Liver (tissue), 9 donors: Measurements from ENCODE around the gene TBC1D16. TPM values are rescaled to one million over a fixed set of nuclear protein-coding genes. Genes with fewer than 3 reads are reported as not detected.

ENCODE experiments used
- DNase-seq: peaks from one replicate; pipeline ENCODE4 v3.0.0-alpha.2; 2017; ENCODE audit warnings: low spot score
- H3K27ac ChIP-seq, 2 donors: one replicate each; pipeline ENCODE4 v1.7.0; 2013; ENCODE audit warnings: inconsistent platforms in 2 of 2, low read length in 2 of 2, control low read depth in 1 of 2, low read depth in 1 of 2, mild to moderate bottlenecking in 1 of 2
- H3K27me3 ChIP-seq, 4 donors: one replicate each; pipeline versions ENCODE4 v1.6.1 to v1.7.0; 2013; ENCODE audit warnings: low read length in 3 of 4, inconsistent platforms in 1 of 4, mild to moderate bottlenecking in 1 of 4, moderate library complexity in 1 of 4; ENCODE audit not compliant: control insufficient read depth in 4 of 4, insufficient read depth in 4 of 4
- H3K36me3 ChIP-seq, 4 donors: one replicate each; pipeline versions ENCODE4 v1.6.1 to v1.7.0; 2013; ENCODE audit warnings: low read length in 3 of 4, mild to moderate bottlenecking in 3 of 4, low read depth in 1 of 4, moderate library complexity in 1 of 4; ENCODE audit not compliant: control insufficient read depth in 4 of 4, insufficient read depth in 3 of 4
- H3K4me1 ChIP-seq, 4 donors: one replicate each; pipeline versions ENCODE4 v1.6.1 to v1.7.0; 2013; ENCODE audit warnings: low read length in 3 of 4, mild to moderate bottlenecking in 3 of 4, moderate library complexity in 1 of 4; ENCODE audit not compliant: control insufficient read depth in 4 of 4, insufficient read depth in 4 of 4
- H3K4me3 ChIP-seq, 3 donors: one replicate each; pipeline versions ENCODE4 v1.6.1 to v1.7.0; 2013; ENCODE audit warnings: low read length in 3 of 3, control low read depth in 1 of 3, low read depth in 1 of 3, mild to moderate bottlenecking in 1 of 3
- H3K9ac ChIP-seq, 2 donors: one replicate each; pipeline ENCODE4 v1.7.0; 2013; ENCODE audit warnings: low read length in 2 of 2, mild to moderate bottlenecking in 2 of 2, moderate library complexity in 2 of 2, control low read depth in 1 of 2, low read depth in 1 of 2
- H3K9me3 ChIP-seq, 4 donors: one replicate each; pipeline versions ENCODE4 v1.6.1 to v1.7.0; 2013; ENCODE audit warnings: low read length in 3 of 4; ENCODE audit not compliant: control insufficient read depth in 4 of 4
- EGR1 ChIP-seq, 2 donors: IDR thresholded peaks; 2 replicates each; pipeline ENCODE4 v1.6.1; 2016 to 2018; ENCODE audit warnings: antibody characterized with exemption in 2 of 2, low read depth in 2 of 2
- FOXA1 ChIP-seq: IDR thresholded peaks from 2 replicates; pipeline ENCODE4 v1.6.1; 2016; ENCODE audit warnings: antibody characterized with exemption
- FOXA2 ChIP-seq: IDR thresholded peaks from 2 replicates; pipeline ENCODE4 v1.6.1; 2016; ENCODE audit warnings: antibody characterized with exemption
- GABPA ChIP-seq, 2 donors: IDR thresholded peaks in 1 of 2; conservative IDR thresholded peaks in 1 of 2; 2 replicates each; pipeline ENCODE4 v1.6.1; 2016; ENCODE audit warnings: antibody characterized with exemption in 2 of 2, mild to moderate bottlenecking in 1 of 2, moderate library complexity in 1 of 2
- HNF4A ChIP-seq, 2 donors: conservative IDR thresholded peaks; 2 replicates each; pipeline ENCODE4 v1.6.1; 2016; ENCODE audit warnings: antibody characterized with exemption in 2 of 2, mild to moderate bottlenecking in 2 of 2
- HNF4G ChIP-seq: IDR thresholded peaks from 2 replicates; pipeline ENCODE4 v1.6.1; 2016; ENCODE audit warnings: antibody characterized with exemption
- JUND ChIP-seq, 2 donors: IDR thresholded peaks; 2 replicates each; pipeline ENCODE4 v1.6.1; 2016; ENCODE audit warnings: antibody characterized with exemption in 2 of 2
- NR2F2 ChIP-seq: IDR thresholded peaks from 2 replicates; pipeline ENCODE4 v1.6.1; 2016; ENCODE audit warnings: antibody characterized with exemption
- RAD21 ChIP-seq, 2 donors: IDR thresholded peaks; 2 replicates each; pipeline ENCODE4 v1.6.1; 2016; ENCODE audit warnings: antibody characterized with exemption in 2 of 2, mild to moderate bottlenecking in 2 of 2
- RXRA ChIP-seq, 2 donors: IDR thresholded peaks; 2 replicates each; pipeline ENCODE4 v1.6.1; 2017 to 2018; ENCODE audit warnings: antibody characterized with exemption in 2 of 2, mild to moderate bottlenecking in 1 of 2
- SP1 ChIP-seq: IDR thresholded peaks from 2 replicates; pipeline ENCODE4 v1.6.1; 2018; ENCODE audit warnings: antibody characterized with exemption, mild to moderate bottlenecking
- TAF1 ChIP-seq: conservative IDR thresholded peaks from 2 replicates; pipeline ENCODE4 v1.6.1; 2016; ENCODE audit warnings: antibody characterized with exemption, mild to moderate bottlenecking
- YY1 ChIP-seq: IDR thresholded peaks from 2 replicates; pipeline ENCODE4 v1.6.1; 2016; ENCODE audit warnings: antibody characterized with exemption, mild to moderate bottlenecking
- WGBS: extraction: QIAGEN DNeasy Blood & Tissue Kit; methylation state at CpG from one replicate; pipeline ENCODE4 v1.1.7; 2013; 5-methylcytosine and 5-hydroxymethylcytosine counted together
- polyA plus RNA-seq, 2 donors: library from polyadenylated mRNA; stranded (reverse) in 1 of 2; unstranded in 1 of 2; fragments of 200-250 nt in 1 of 2; fragments of >200 nt in 1 of 2; fragmentation: Nextera tagmentation in 1 of 2; extraction: Ambion mirVana in 1 of 2; gene quantifications; one replicate each; pipeline versions ENCODE4 v1.2.1 to v1.2.3, GENCODE V29; 2013 to 2015
- total RNA-seq, 2 donors: library from RNA; depleted of rRNA; stranded (reverse); fragments of >200 nt; gene quantifications; one replicate each; pipeline ENCODE4 v1.2.3, GENCODE V29; 2014
- TF ChIP-seq, protein P1 (sequence below): IDR thresholded peaks from 2 replicates; pipeline ENCODE4 v1.6.1; 2016; ENCODE audit warnings: antibody characterized with exemption
- TF ChIP-seq, protein P2 (sequence below): IDR thresholded peaks from 2 replicates; pipeline ENCODE4 v1.6.1; 2016; ENCODE audit warnings: antibody characterized with exemption
- TF ChIP-seq, protein P3 (sequence below): IDR thresholded peaks from 2 replicates; pipeline ENCODE4 v1.6.1; 2016; ENCODE audit warnings: antibody characterized with exemption, mild to moderate bottlenecking
- TF ChIP-seq, protein P4 (sequence below): IDR thresholded peaks from 2 replicates; pipeline ENCODE4 v1.6.1; 2016; ENCODE audit warnings: antibody characterized with exemption
- TF ChIP-seq, protein P5 (sequence below): fragments of 150-350 bp; IDR thresholded peaks from 2 replicates; pipeline ENCODE4 v1.5.1; 2017; ENCODE audit warnings: improper control_type of control experiment, low read depth, low read length; ENCODE audit not compliant: missing input control
- donor health status: healthy.
- donor health status: healthy.
- donor health status: healthy.
- donor health status: healthy.
- donor health status: healthy.

TBC1D16 gene
- total and polyA plus RNA-seq, 4 donors, result 3.4 to 29.5 (median 4.7) TPM

DNA sequence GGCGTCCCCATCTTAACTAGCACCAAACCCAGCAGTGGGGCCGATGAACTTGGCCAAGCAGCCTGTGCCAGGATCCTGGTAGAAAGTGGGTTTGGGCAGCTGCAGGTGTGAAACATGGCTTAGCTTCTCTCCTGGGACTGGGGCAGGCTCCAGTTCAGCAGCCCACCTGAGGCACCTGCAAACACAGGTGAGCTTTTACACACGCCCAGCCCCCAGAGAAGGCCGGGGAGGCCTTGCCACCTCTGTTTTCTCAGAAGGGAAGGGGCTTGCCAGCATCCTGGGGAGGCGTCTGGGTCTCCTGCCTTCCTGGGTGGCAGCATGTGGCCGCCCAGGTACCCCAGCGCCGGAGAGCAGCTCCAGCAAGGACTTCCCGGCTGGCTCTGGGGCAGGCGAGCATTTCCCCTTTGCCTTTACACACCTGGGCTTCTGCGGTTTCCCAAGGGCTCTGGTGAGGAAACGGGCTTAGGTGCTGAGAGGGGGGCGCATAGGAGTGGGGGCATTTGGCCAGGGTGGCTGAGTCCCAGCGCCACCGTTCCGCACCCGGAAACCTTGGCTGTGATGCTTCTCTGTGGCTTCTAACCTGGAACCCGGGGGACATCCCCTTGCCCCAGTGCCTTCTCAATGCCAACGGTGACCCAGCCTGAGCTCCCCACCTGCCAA lies 114.8 kb downstream of the TBC1D16 start:
- TF ChIP-seq FOXA2 (no peak), HNF4G (no peak), RXRA (IDR thresholded peaks at IDR 0.05) (no peak)
- TF ChIP-seq, protein P1, sequence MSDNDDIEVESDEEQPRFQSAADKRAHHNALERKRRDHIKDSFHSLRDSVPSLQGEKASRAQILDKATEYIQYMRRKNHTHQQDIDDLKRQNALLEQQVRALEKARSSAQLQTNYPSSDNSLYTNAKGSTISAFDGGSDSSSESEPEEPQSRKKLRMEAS, result no peak
- Histone ChIP-seq H3K9me3 (no peaks in the 10 kb centered on the region), H3K4me3 (no peak overlapping the region), H3K27me3 (no peaks in the 10 kb centered on the region), H3K4me1 (peaks cover 10 to 17% (median 14%) of the 10 kb centered on the region in 4 donors), H3K36me3 (no peaks in the 10 kb centered on the region), H3K9ac (no peak overlapping the region), H3K27ac (no peak overlapping the region)
- WGBS, result 88% methylated on average over 19 of the region's 19 CpGs
- no peak for DNase-seq

DNA sequence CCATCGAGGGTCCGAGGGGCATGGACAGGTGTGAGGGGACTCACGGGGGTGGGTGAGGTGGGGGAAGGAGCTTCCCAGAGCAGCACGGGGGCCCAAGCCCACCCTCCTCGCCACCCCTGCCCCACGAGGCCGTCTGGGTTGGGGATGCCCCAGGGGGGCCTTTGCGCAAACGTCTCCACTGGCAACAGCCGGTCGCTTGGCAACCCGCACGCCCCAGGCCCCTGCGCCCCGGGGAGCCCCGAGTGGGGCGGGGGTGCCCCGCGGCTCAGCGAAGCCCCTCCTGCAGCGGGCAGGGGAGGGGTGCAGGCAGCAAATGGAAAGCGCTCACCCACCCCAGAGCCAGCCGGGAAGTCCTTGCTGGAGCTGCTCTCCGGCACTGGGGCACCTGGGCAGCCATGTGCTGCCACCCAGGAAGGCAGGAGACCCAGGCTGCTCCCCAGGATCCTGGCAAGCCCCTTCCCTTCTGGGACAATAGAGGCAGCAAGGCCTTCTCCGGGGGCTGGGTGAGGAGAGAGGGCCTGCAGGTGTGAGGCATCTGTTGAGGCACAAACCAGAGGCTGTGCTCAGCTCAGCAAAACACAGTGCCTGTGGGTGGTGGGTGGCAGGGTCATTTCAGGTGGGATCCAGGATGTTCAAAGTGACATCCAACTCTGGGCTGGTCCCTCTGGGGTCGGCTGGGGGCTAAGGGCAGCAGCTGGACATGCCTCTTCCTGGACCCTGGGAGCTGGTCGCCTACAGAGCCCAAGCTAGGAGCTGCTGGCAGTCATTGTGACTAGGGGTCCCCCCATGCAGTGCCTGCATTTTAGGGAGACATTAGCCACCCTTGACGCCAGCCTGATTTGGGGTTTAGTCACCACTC lies 115.6 kb downstream of the TBC1D16 start:
- H3K36me3 ChIP-seq, result no peaks in the 10 kb centered on the region
- no peak overlapping the region for H3K9ac ChIP-seq
- H3K4me1 ChIP-seq, result peaks cover 9 to 15% (median 13%) of the 10 kb centered on the region in 4 donors
- 65% methylated on average over 28 of the region's 28 CpGs for WGBS
- no peak for DNase-seq
- no peaks in the 10 kb centered on the region for H3K9me3 ChIP-seq
- H3K27ac ChIP-seq, result no peak overlapping the region
- peaks cover 0 to 3% (median 0%) of the 10 kb centered on the region in 4 donors for H3K27me3 ChIP-seq
- TF ChIP-seq EGR1 (IDR thresholded peaks at IDR 0.05; ENCODE audit: low read depth in 2 of 2), result no peak
- TF ChIP-seq, protein P2, sequence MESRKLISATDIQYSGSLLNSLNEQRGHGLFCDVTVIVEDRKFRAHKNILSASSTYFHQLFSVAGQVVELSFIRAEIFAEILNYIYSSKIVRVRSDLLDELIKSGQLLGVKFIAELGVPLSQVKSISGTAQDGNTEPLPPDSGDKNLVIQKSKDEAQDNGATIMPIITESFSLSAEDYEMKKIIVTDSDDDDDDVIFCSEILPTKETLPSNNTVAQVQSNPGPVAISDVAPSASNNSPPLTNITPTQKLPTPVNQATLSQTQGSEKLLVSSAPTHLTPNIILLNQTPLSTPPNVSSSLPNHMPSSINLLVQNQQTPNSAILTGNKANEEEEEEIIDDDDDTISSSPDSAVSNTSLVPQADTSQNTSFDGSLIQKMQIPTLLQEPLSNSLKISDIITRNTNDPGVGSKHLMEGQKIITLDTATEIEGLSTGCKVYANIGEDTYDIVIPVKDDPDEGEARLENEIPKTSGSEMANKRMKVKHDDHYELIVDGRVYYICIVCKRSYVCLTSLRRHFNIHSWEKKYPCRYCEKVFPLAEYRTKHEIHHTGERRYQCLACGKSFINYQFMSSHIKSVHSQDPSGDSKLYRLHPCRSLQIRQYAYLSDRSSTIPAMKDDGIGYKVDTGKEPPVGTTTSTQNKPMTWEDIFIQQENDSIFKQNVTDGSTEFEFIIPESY, result no peak
- no peak overlapping the region for H3K4me3 ChIP-seq

DNA sequence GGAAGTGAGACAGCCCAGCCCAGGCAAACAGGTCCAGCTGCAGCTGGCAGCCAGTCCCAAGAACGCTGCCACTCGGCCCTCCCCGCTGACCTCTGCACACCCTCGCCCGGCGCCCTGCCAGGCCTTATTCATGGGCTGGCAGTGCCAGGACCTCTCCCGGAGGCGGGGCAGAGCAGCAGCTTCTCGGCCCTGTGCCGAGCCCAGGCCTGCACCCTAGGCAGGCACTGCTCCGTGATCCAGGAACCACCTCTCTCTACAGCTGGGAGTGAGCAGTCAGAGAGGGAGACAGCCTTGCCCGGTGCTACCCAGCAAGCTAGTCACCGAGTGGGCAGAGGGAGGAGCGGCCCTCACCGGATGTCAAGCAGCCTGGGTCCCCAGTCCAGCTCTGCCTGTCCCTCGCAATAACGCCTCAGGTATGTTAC lies 116.5 kb downstream of the TBC1D16 start:
- DNase-seq, result no peak
- Histone ChIP-seq H3K36me3 (no peaks in the 10 kb centered on the region), H3K9me3 (no peaks in the 10 kb centered on the region), H3K9ac (no peak overlapping the region), H3K4me3 (no peak overlapping the region), H3K4me1 (peaks cover 9 to 13% (median 12%) of the 10 kb centered on the region in 4 donors), H3K27ac (peak overlapping the region in 1 of 2 donors; percentile 6), H3K27me3 (peaks cover 0 to 3% (median 0%) of the 10 kb centered on the region in 4 donors)
- 41% methylated on average over 17 of the region's 17 CpGs for WGBS
- TF ChIP-seq SP1 (peak; percentile 92), GABPA (IDR thresholded peaks at IDR 0.05 in 1 of 2, conservative IDR thresholded peaks at IDR 0.05 in 1 of 2) (peak in 1 of 2 donors; percentile 50), RAD21 (IDR thresholded peaks at IDR 0.05) (peak; percentile 70 to 81), JUND (IDR thresholded peaks at IDR 0.05) (peak in 1 of 2 donors; percentile 66), FOXA2 (peak; percentile 37), HNF4G (no peak), NR2F2 (peak; percentile 80), RXRA (IDR thresholded peaks at IDR 0.05) (peak; percentile 93 to 95), EGR1 (IDR thresholded peaks at IDR 0.05; ENCODE audit: low read depth in 2 of 2) (peak in 1 of 2 donors; percentile 0), YY1 (no peak), HNF4A (conservative IDR thresholded peaks at IDR 0.05) (peak; percentile 68 to 81), TAF1 (no peak), FOXA1 (peak; percentile 44)
- TF ChIP-seq, protein P3, sequence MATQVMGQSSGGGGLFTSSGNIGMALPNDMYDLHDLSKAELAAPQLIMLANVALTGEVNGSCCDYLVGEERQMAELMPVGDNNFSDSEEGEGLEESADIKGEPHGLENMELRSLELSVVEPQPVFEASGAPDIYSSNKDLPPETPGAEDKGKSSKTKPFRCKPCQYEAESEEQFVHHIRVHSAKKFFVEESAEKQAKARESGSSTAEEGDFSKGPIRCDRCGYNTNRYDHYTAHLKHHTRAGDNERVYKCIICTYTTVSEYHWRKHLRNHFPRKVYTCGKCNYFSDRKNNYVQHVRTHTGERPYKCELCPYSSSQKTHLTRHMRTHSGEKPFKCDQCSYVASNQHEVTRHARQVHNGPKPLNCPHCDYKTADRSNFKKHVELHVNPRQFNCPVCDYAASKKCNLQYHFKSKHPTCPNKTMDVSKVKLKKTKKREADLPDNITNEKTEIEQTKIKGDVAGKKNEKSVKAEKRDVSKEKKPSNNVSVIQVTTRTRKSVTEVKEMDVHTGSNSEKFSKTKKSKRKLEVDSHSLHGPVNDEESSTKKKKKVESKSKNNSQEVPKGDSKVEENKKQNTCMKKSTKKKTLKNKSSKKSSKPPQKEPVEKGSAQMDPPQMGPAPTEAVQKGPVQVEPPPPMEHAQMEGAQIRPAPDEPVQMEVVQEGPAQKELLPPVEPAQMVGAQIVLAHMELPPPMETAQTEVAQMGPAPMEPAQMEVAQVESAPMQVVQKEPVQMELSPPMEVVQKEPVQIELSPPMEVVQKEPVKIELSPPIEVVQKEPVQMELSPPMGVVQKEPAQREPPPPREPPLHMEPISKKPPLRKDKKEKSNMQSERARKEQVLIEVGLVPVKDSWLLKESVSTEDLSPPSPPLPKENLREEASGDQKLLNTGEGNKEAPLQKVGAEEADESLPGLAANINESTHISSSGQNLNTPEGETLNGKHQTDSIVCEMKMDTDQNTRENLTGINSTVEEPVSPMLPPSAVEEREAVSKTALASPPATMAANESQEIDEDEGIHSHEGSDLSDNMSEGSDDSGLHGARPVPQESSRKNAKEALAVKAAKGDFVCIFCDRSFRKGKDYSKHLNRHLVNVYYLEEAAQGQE, result peak; percentile 67
- TF ChIP-seq, protein P1, result no peak
- TF ChIP-seq, protein P4, sequence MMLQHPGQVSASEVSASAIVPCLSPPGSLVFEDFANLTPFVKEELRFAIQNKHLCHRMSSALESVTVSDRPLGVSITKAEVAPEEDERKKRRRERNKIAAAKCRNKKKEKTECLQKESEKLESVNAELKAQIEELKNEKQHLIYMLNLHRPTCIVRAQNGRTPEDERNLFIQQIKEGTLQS, result no peak
- TF ChIP-seq, protein P5, sequence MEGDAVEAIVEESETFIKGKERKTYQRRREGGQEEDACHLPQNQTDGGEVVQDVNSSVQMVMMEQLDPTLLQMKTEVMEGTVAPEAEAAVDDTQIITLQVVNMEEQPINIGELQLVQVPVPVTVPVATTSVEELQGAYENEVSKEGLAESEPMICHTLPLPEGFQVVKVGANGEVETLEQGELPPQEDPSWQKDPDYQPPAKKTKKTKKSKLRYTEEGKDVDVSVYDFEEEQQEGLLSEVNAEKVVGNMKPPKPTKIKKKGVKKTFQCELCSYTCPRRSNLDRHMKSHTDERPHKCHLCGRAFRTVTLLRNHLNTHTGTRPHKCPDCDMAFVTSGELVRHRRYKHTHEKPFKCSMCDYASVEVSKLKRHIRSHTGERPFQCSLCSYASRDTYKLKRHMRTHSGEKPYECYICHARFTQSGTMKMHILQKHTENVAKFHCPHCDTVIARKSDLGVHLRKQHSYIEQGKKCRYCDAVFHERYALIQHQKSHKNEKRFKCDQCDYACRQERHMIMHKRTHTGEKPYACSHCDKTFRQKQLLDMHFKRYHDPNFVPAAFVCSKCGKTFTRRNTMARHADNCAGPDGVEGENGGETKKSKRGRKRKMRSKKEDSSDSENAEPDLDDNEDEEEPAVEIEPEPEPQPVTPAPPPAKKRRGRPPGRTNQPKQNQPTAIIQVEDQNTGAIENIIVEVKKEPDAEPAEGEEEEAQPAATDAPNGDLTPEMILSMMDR, result no peak
